Measurements from ENCODE around the gene MSX2.

GRCh38 chr5:174721530-174722432 lies 2.6 kb upstream of the MSX2 start:
- TF ChIP-seq BACH2 (CRISPR knock-in tag; IDR thresholded peaks at IDR 0.05; ENCODE audit: borderline replicate concordance), result no peak
- TF ChIP-seq, protein P1, sequence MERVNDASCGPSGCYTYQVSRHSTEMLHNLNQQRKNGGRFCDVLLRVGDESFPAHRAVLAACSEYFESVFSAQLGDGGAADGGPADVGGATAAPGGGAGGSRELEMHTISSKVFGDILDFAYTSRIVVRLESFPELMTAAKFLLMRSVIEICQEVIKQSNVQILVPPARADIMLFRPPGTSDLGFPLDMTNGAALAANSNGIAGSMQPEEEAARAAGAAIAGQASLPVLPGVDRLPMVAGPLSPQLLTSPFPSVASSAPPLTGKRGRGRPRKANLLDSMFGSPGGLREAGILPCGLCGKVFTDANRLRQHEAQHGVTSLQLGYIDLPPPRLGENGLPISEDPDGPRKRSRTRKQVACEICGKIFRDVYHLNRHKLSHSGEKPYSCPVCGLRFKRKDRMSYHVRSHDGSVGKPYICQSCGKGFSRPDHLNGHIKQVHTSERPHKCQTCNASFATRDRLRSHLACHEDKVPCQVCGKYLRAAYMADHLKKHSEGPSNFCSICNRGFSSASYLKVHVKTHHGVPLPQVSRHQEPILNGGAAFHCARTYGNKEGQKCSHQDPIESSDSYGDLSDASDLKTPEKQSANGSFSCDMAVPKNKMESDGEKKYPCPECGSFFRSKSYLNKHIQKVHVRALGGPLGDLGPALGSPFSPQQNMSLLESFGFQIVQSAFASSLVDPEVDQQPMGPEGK (CRISPR knock-in tag; IDR thresholded peaks at IDR 0.05; ENCODE audit: borderline replicate concordance), result no peak

Measured in SK-N-SH treated with all-trans-retinoic acid at 6 μM for 48 hours (cell line).